Measurements from ENCODE around the gene LAT. TPM values are rescaled to one million over a fixed set of nuclear protein-coding genes. Genes with fewer than 3 reads are reported as not detected.
"Not testable (repeated sequence)": the region's sequence is repeated elsewhere in the genome, so short reads cannot be mapped to it uniquely, and the experiment has no call there.

The LAT gene
- total RNA-seq, 1 donor from 2014 or later = 3.5 TPM

GRCh38 chr16:28977703-28978662 lies 6.9 kb upstream of the LAT start:
- peak; percentile 33 for ATAC-seq

GRCh38 chr16:28980330-28980729 lies 4.5 kb upstream of the LAT start:
- DNase-seq (ENCODE audit: low spot score); ATAC-seq: not testable (repeated sequence)

More at GRCh38 chr16:28977703-28978662, 6.9 kb upstream of the LAT start:
- DNase-seq (ENCODE audit: low spot score) = no peak

GRCh38 chr16:28980929-28981328 lies 3.9 kb upstream of the LAT start:
- DNase-seq (ENCODE audit: low spot score) (no peak), ATAC-seq (no peak)

- ATAC-seq (no peak), DNase-seq (ENCODE audit: low spot score) (no peak)
Measured at GRCh38 chr16:28981517-28981916, 3.3 kb upstream of the LAT start.

GRCh38 chr16:28982418-28982817 lies 2.4 kb upstream of the LAT start:
- DNase-seq (ENCODE audit: low spot score) (no peak), ATAC-seq (no peak)

- ATAC-seq (no peak), DNase-seq (ENCODE audit: low spot score) (no peak)
Measured at GRCh38 chr16:28982949-28983348, 1.9 kb upstream of the LAT start.

- ATAC-seq (no peak), DNase-seq (ENCODE audit: low spot score) (no peak)
Measured at GRCh38 chr16:28983644-28984043, 1.2 kb upstream of the LAT start.

GRCh38 chr16:28984091-28984490 lies 761 bp upstream of the LAT start:
- ATAC-seq (no peak), DNase-seq (ENCODE audit: low spot score) (no peak)

GRCh38 chr16:28985211-28986041 lies 574 bp downstream of the LAT start:
- DNase-seq (ENCODE audit: low spot score) (no peak), ATAC-seq (no peak)

GRCh38 chr16:28986046-28986445 lies 1.2 kb downstream of the LAT start:
- DNase-seq (ENCODE audit: low spot score) (no peak), ATAC-seq (no peak)

GRCh38 chr16:28986492-28986891 lies 1.6 kb downstream of the LAT start:
- ATAC-seq = no peak
- no peak for DNase-seq (ENCODE audit: low spot score)

- ATAC-seq = no peak
Measured at GRCh38 chr16:28987170-28987853, 2.5 kb downstream of the LAT start.

GRCh38 chr16:28989363-28989762 lies 4.5 kb downstream of the LAT start:
- DNase-seq (ENCODE audit: low spot score) (no peak), ATAC-seq (no peak)

More at GRCh38 chr16:28987170-28987853, 2.5 kb downstream of the LAT start:
- DNase-seq (ENCODE audit: low spot score) = no peak

- ATAC-seq (no peak), DNase-seq (ENCODE audit: low spot score) (no peak)
Measured at GRCh38 chr16:28990375-28991040, 5.7 kb downstream of the LAT start.

GRCh38 chr16:28991687-28992086 lies 6.8 kb downstream of the LAT start:
- DNase-seq (ENCODE audit: low spot score) = no peak
- peak; percentile 61 for ATAC-seq

GRCh38 chr16:28992496-28992895 lies 7.6 kb downstream of the LAT start:
- no peak for DNase-seq (ENCODE audit: low spot score)
- no peak for ATAC-seq

- ATAC-seq = no peak
- no peak for DNase-seq (ENCODE audit: low spot score)
Measured at GRCh38 chr16:28998837-28999236, 14.0 kb downstream of the LAT start.

- DNase-seq (ENCODE audit: low spot score) = no peak
- no peak for ATAC-seq
Measured at GRCh38 chr16:28999577-28999976, 14.7 kb downstream of the LAT start.

- no peak for DNase-seq (ENCODE audit: low spot score)
- ATAC-seq = no peak
Measured at GRCh38 chr16:29000019-29000418, 15.2 kb downstream of the LAT start.

- not testable (repeated sequence) for ATAC-seq; DNase-seq (ENCODE audit: low spot score)
Measured at GRCh38 chr16:29004496-29005139, 19.8 kb downstream of the LAT start.

Data from left lobe of liver (tissue), 2 donors.